Caco-2 (cell line): Measurements from ENCODE around the gene GPBP1. TPM values are rescaled to one million over a fixed set of nuclear protein-coding genes. Genes with fewer than 3 reads are reported as not detected.

ENCODE experiments used
- BruUV-seq: library from RNA; stranded (reverse); fragments of 400-500 nt; replicated peaks from 2 replicates; lab custom pipeline; 2021; lab: Mats Ljungman, UMichigan
- CTCF ChIA-PET: fragments of 300-600 bp; sonication (Branson Sonifier 250); formaldehyde crosslinking; loops from one replicate; lab custom pipeline; 2022; ENCODE audit warnings: antibody characterized with exemption; lab: Charles Lee
- POLR2A ChIA-PET: fragments of 300-600 bp; sonication (Branson Sonifier 250); formaldehyde crosslinking; loops from one replicate; lab custom pipeline; 2022; ENCODE audit warnings: antibody characterized with exemption; lab: Charles Lee
- DNase-seq, 2 experiments: peaks; one replicate each; pipeline versions ENCODE4 v3.0.0 to v3.0.0-alpha.2; 2020 to 2022
- H3K27me3 ChIP-seq: replicated peaks from 2 replicates; pipeline ENCODE4 v1.6.0; 2011; ENCODE audit warnings: low read length; ENCODE audit not compliant: control insufficient read depth, insufficient read depth
- H3K36me3 ChIP-seq: 2 replicates; pipeline ENCODE4 v1.5.1; 2011; ENCODE audit warnings: low read length; ENCODE audit not compliant: control insufficient read depth, insufficient read depth
- H3K4me1 ChIP-seq: fragments of 250-450 bp; sonication (Bioruptor Pico); 2 replicates; pipeline ENCODE4 v1.5.1; 2020; ENCODE audit warnings: mild to moderate bottlenecking
- H3K4me3 ChIP-seq: 2 replicates; pipeline ENCODE4 v1.5.1; 2011; ENCODE audit warnings: low read depth, mild to moderate bottlenecking, control low read depth, low read length
- H3K9me3 ChIP-seq: fragments of 250-450 bp; sonication (Bioruptor Pico); 2 replicates; pipeline ENCODE4 v1.5.1; 2020; ENCODE audit warnings: mild to moderate bottlenecking, moderate library complexity
- H3K27ac Mint-ChIP-seq: one replicate; pipeline ENCODE4 v1.8.0; 2022; ENCODE audit warnings: mixed read lengths; ENCODE audit not compliant: unreplicated experiment
- H3K27me3 Mint-ChIP-seq: one replicate; pipeline ENCODE4 v1.8.0; 2022; ENCODE audit warnings: mixed read lengths; ENCODE audit not compliant: insufficient read depth, unreplicated experiment
- H3K36me3 Mint-ChIP-seq: one replicate; pipeline ENCODE4 v1.8.0; 2022; ENCODE audit warnings: mild to moderate bottlenecking, mixed read lengths; ENCODE audit not compliant: insufficient read depth, unreplicated experiment
- H3K4me1 Mint-ChIP-seq: one replicate; pipeline ENCODE4 v1.8.0; 2022; ENCODE audit warnings: low read depth, mixed read lengths; ENCODE audit not compliant: unreplicated experiment
- H3K4me3 Mint-ChIP-seq: one replicate; pipeline ENCODE4 v1.8.0; 2022; ENCODE audit warnings: mild to moderate bottlenecking, moderate library complexity, mixed read lengths; ENCODE audit not compliant: unreplicated experiment
- H3K9me3 Mint-ChIP-seq: one replicate; pipeline ENCODE4 v1.8.0; 2022; ENCODE audit warnings: mixed read lengths; ENCODE audit not compliant: unreplicated experiment
- CTCF ChIP-seq, 2 experiments: fragments of 200-600 bp in 1 of 2; IDR thresholded peaks; 1 replicate in 1 of 2; 2 replicates in 1 of 2; pipeline versions ENCODE4 v1.5.1 to v1.8.0; 2011 to 2022; ENCODE audit warnings: antibody characterized with exemption in 1 of 2, control low read depth in 1 of 2, inconsistent platforms in 1 of 2, low read depth in 1 of 2, low read length in 1 of 2, mild to moderate bottlenecking in 1 of 2, moderate library complexity in 1 of 2; ENCODE audit not compliant: insufficient read depth in 1 of 2, severe bottlenecking in 1 of 2, unreplicated experiment in 1 of 2
- intact Hi-C: fragments of 100-400 bp; cut with micrococcal nuclease; formaldehyde crosslinking; loops from one replicate; pipeline ENCODE4 v1.10.0; 2022; ENCODE audit not compliant: unreplicated experiment
- total RNA-seq: library from RNA; stranded (reverse); gene quantifications from 2 replicates; pipeline ENCODE4 v1.2.3, GENCODE V29; 2022

The GPBP1 gene
- total RNA-seq, 1 experiment from 2014 or later, result 100 TPM

GRCh38 chr5:57193757-57194413 is 20.0 kb downstream of the GPBP1 start:
- Histone ChIP-seq H3K9me3 (no peaks in the 10 kb centered on the region; the same call in 1 of the 2 replicates), H3K4me3 (no peak overlapping the region), H3K4me1 (no peaks in the 10 kb centered on the region; the same call in 1 of the 2 replicates), H3K27me3 (no peaks in the 10 kb centered on the region), H3K36me3 (no peaks in the 10 kb centered on the region; the same call in 1 of the 2 replicates)
- ChIA-PET CTCF (no interaction called here), POLR2A (no interaction called here)
- no peak for DNase-seq
- H3K36me3 Mint-ChIP-seq, result peaks cover 68% of the 10 kb centered on the region
- no peaks in the 10 kb centered on the region for H3K9me3 Mint-ChIP-seq
- no TSS peak for BruUV-seq
- H3K4me1 Mint-ChIP-seq, result peaks cover 7% of the 10 kb centered on the region
- intact Hi-C loops, result no loop called here
- no peaks in the 10 kb centered on the region for H3K27me3 Mint-ChIP-seq
- H3K4me3 Mint-ChIP-seq, result no peak overlapping the region
- H3K27ac Mint-ChIP-seq, result no peak overlapping the region
- no peak for TF ChIP-seq CTCF (IDR thresholded peaks at IDR 0.05; ENCODE audit: insufficient read depth in 1 of 2, low read depth in 1 of 2, low read length in 1 of 2, severe bottlenecking in 1 of 2, unreplicated experiment in 1 of 2)

GRCh38 chr5:57194653-57195052 is 20.8 kb downstream of the GPBP1 start:
- no TSS peak for BruUV-seq
- ChIA-PET CTCF (no interaction called here), POLR2A (no interaction called here)
- intact Hi-C loops, result no loop called here
- no peak overlapping the region for H3K4me3 ChIP-seq
- no peak for TF ChIP-seq CTCF (IDR thresholded peaks at IDR 0.05; ENCODE audit: insufficient read depth in 1 of 2, low read depth in 1 of 2, low read length in 1 of 2, severe bottlenecking in 1 of 2, unreplicated experiment in 1 of 2)
- no peaks in the 10 kb centered on the region; the same call in 1 of the 2 replicates for H3K36me3 ChIP-seq
- no peaks in the 10 kb centered on the region; the same call in 1 of the 2 replicates for H3K4me1 ChIP-seq
- Mint-ChIP-seq H3K27ac (no peak overlapping the region), H3K27me3 (no peaks in the 10 kb centered on the region), H3K9me3 (no peaks in the 10 kb centered on the region), H3K4me1 (peaks cover 4% of the 10 kb centered on the region), H3K36me3 (peaks cover 69% of the 10 kb centered on the region), H3K4me3 (no peak overlapping the region)
- H3K27me3 ChIP-seq, result no peaks in the 10 kb centered on the region
- no peaks in the 10 kb centered on the region; the same call in 1 of the 2 replicates for H3K9me3 ChIP-seq
- DNase-seq, result no peak

GRCh38 chr5:57195060-57195459 is 21.2 kb downstream of the GPBP1 start:
- BruUV-seq, result no TSS peak
- Mint-ChIP-seq H3K4me3 (no peak overlapping the region), H3K27me3 (no peaks in the 10 kb centered on the region), H3K27ac (no peak overlapping the region), H3K4me1 (no peaks in the 10 kb centered on the region), H3K9me3 (no peaks in the 10 kb centered on the region), H3K36me3 (peaks cover 69% of the 10 kb centered on the region)
- Histone ChIP-seq H3K36me3 (no peaks in the 10 kb centered on the region; the same call in 1 of the 2 replicates), H3K27me3 (no peaks in the 10 kb centered on the region), H3K4me1 (no peaks in the 10 kb centered on the region), H3K4me3 (no peak overlapping the region), H3K9me3 (no peaks in the 10 kb centered on the region; the same call in 1 of the 2 replicates)
- DNase-seq, result no peak
- POLR2A ChIA-PET, result interaction anchor here (0.6 kb wide), 1 partner anchor 245 kb away, joined by 4 read pairs; no protein-coding TSS in a partner anchor
- intact Hi-C loops, result no loop called here
- TF ChIP-seq CTCF (IDR thresholded peaks at IDR 0.05; ENCODE audit: insufficient read depth in 1 of 2, low read depth in 1 of 2, low read length in 1 of 2, severe bottlenecking in 1 of 2, unreplicated experiment in 1 of 2), result no peak
- CTCF ChIA-PET, result no interaction called here
